HUDEP-2 (cell line): ENCODE data around the gene REV3L.
A peak's percentile ranks its signal among the peaks of the same experiment; 100 is the strongest.
"Not testable (repeated sequence)": the region's sequence is repeated elsewhere in the genome, so short reads cannot be mapped to it uniquely, and the experiment has no call there.

Experiments
- DNase-seq, 76 experiments: peaks; one replicate each; lab custom pipeline; 2025; ENCODE audit not compliant: unreplicated experiment in 76 of 76; lab: John Stamatoyannopoulos, UW

The REV3L gene

DNA sequence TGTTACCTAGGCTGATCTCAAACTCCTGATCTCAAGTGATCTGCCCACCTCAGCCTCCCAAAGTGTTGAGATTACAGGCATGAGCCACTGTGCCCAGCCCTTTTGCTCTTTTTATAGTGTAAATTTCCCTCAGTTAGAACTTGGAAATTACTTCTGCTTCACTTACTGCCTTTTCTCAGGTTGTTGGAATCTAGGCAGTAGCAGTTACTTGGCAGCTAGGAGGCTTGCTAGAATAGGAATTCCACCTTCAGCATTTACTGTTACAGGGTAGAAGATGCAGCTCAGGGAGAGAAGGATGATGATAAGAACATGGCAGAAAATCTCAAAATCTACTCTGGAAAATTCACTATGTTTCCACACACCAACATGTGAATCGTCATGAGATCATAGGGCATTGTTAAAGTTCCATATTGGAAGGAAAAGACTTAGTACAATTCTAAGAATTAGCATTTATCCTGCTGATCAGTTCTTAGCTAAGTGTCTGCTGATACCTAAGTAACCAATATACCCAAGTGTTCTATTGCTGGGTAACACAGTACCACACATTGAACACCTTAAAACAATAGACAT lies 213.5 kb downstream of the REV3L start:
- DNase-seq, result no peak

DNA sequence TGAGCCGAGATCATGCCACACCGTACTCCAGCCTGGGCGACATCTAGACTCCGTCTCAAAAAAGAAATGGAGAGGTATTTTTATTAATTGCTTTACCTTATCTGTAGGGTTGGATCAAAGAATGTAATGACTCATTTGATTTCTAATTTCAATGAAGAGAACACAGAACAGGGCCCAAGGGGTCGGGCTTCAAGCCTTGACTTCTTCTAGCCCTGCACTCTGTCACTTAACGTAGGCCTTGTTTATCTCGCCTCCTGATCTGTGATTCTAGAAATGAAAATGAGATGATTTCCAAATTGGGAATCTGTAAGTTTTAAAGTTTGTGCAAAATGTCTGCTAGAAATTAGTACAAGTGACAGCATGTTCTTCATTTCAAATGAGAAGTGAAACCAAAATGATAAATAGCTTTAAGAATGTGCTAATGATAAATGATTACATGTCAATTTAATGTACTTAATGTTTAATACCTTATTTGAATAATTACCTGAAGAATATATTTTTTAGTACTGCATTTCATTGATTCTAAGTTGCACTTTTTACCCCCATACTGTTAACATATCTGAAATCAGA lies 215.2 kb downstream of the REV3L start:
- no peak for DNase-seq

DNA sequence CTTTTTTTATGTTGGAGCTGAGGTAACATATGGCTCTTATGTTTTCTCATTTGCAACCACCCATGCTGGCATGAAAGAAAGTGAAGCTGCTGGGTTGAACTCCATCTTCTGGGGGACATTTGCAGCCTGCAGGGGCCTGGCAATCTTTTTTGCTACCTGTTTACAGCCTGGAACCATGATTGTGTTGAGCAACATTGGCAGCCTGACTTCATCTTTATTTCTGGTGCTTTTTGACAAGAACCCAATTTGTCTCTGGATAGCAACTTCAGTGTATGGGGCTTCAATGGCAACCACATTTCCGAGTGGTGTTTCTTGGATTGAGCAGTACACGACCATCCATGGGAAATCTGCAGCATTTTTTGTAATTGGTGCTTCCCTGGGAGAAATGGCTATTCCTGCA lies 216.7 kb downstream of the REV3L start:
- DNase-seq, result peak in 2 of 76 experiments; percentile 12 to 55

DNA sequence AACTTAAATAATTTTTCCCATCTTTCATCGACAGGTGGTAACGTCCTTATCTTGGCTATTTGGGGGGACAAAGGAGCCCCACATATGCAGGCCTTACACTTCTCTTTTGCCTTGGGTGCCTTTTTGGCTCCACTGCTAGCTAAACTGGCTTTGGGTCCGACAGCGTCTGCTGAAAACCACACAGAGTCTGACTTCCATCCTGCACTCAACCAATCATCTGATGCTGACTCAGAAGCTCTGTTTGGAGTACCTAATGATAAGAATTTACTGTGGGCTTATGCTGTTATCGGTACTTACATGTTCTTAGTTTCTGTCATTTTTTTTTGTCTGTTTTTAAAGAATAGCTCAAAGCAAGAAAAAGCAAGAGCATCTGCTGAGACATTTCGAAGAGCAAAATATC lies 217.2 kb downstream of the REV3L start:
- peak in 71 of 76 experiments; percentile 16 to 90 (median 67) for DNase-seq

DNA sequence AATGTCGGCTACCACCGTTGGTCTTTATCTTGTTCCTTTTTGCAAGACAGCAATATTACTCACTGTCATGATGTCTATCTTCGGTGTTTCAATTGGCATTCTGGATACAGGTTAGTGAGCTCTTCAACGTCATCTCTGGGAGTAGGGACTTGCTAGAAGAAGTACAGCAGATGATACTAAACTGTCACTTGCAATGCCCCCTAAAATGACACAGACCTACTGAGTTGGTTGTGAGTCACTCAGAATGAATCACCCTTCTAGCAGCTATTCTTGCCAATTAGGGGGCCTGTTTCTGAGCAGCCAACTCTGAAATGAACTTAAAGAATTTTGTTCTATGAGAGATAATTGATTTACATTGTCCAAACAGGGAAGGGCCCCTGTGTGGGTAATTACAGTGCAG lies 219.2 kb downstream of the REV3L start:
- DNase-seq, result peak in 57 of 76 experiments; percentile 9 to 93 (median 70)

DNA sequence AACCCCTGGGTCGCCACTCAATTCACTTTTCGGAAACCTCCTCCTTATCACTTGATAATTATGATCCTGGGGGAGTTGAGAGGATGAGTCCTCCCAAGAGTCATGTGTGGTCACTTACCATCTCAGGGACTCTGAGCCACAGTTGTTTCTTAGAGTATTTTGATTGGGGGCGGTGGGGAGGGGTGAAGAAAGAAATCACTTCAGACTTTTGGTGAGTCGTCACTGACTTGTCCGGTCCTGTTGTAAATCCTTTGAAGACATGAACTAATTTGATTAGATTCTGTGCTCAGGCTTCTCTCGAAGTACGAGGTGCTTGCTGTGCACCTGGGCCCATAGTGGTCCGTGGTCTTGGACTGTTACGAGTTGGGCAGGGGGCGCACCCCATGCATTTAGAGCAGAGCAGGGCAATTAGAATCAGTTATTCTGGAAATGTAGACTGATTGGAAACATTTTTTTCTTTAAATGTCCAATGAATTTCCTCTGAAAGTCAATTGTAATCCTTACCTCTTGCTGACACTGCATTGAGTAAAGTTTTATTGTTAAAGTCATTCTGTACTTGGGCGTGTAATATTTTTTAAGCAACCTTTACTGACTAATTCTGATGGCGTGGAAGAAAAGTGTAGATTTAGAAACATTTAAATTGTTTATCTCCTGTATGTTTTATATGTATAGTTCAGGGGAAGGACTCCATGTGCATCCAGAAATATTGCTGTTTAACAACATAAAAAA lies 222.3 kb downstream of the REV3L start:
- DNase-seq, result peak in 6 of 76 experiments; percentile 12 to 29 (median 26)

DNA sequence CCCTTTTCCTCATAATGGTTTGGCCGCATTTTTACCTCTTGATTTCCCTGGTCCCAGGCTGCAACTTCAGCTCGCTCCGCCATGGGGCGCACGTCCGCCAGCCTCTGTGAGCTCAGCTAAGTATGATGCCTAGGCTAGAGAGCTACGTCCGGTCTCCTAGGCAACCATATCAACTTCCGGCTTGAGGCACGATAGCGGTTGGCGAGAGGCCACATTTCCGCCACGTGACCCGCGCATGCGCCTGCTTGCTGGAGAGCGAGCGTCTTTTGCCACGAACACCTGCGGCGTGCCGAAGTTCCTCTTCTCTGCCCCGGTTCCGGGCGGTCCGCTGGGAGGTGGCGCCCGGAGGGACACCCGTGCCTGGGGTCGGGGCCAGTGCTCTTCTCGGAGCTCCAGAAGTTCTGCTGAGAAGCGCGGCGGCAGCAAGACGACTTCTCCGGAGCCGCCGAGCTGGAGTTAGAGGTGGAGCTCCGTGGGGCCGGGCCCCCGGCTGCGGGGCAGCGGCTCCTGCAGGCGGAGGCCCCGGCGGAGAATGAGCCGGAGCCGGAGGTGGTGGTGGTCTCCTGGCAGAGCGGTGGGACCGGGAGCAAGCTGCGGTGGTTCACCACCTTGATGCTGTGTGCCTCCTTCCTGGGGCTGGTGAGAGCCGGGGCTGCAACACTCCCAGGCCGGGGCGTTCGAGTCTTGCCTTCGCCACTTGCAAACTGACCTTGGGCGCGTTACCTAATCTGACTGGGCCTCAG lies 223.8 kb downstream of the REV3L start:
- peak; percentile 84 to 100 (median 99) for DNase-seq

DNA sequence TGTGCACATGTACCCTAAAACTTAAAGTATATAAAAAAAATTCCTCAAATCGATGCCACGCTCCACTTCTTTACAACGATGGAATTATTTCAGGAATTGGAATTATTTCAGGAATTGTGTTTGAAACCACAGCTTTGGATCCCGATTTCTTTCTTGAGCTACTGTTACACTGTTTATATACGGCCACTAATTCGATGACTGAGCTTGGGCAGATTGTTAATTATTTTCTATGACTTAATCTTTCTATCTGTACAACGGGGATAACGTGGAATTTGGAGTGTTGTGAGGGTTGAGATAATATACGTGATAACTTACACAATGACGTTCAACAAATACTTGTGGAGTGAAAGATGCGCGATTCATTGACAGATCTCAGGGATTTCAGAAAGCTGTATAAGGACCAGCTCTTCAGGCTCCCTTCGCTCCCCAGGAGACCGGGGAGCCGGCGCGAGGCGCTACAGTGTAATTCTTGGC lies 224.4 kb downstream of the REV3L start:
- no peak for DNase-seq

DNA sequence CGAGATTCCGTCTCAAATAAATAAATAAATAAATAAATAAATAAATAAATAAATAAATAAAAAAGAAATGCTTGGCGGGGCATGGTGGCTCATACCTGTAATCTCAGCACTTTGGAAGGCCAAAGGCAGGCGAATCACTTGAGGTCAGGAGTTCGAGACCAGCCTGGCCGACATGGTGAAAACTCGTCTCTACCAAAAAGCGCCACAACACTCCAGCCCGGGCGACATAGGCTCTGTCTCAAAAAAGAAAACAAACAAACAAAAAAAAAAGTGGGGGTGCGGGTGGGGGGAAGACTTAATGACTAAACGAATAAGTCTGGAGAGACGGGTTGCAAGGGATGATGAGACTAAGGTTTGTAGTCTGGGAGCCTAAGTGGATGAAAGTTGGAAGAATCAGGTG lies 225.0 kb downstream of the REV3L start:
- no peak for DNase-seq

DNA sequence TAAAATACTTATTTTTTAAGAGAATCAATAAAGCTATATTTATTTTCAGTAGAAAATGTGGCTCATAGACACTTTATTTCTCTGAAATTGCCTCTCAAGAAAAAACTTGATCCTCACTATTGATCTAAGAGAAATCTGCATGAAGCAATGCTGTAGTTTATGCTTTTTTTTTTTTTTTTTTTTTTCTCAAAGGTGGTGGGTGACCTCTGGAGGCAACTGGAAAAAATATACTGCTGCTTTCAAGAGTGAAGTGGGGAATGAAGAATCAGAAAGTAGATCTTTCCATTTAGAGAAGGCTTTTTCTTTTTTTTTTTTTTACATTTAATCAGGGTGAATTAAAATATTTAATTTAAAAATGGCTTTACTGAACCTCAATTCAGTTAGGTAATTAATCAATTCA lies 226.4 kb downstream of the REV3L start:
- DNase-seq, result no peak

DNA sequence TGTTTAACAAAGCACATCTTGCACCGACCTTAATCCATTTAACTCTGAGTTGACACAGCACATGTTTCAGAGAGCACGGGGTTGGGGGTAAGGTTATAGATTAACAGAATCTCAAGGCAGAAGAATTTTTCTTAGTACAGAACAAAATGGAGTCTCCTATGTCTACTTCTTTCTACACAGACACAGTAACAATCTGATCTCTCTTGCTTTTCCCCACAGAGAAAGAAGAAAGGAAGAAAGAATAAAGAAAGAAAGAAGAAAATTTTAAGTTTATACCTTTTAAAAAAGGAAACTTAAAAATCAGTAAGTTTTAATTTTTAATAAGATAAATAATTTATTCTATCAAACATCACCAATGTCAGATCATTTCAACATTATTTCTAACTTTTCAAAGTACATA lies 227.2 kb downstream of the REV3L start:
- not testable (repeated sequence) for DNase-seq

DNA sequence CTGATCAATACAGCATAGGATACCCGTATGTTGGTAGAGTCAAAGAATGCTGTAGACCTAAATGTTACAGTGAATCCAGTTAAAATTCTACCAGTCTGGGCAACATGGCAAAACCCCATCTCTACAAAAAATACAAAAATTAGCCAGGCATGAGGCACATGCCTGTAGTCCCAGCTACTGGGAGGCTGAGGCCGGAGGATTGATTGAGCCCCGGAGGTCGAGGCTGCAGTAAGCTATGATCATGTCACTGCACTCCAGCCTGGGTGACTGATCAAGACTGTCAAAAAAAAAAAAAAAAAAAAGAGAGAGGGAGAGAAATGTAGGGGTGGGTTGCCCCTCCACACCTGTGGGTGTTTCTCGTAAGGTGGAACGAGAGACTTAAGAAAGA lies 228.2 kb downstream of the REV3L start:
- no peak for DNase-seq

DNA sequence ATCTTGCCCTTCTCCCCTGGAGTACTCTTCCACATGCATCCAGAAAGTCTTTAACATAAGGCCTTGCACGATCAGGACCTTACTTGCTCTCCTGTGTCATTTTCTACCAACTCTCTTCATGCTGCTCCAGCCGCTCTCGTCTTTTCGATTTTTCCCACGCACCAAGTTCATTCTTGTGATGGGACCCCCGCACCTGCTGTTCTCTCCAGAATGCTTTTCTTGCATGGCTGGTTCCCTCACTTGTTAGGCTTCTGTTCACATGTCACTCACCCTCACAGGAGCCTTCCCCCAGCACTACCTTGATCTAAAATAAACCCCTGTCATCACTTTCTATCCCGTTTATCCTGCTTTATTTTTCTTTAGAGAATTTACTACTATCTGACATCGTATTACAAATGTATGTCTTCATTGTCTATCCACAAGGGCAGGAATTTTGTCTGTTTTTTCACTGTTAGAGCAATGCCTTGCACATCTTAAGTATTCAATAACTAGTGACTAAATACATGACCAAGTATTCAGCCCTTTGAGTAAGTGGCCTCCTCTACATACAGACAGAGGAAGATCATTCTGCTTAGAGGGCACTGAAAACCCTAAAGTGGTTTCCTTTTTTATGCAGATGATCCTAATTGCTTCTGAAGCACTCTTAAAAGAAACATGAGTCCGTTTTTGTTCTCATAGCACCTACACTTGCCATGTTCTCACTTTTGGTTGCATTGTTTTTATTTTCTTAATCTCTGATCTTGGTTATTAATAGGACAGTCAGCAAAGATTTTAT lies 228.8 kb downstream of the REV3L start:
- DNase-seq, result no peak

DNA sequence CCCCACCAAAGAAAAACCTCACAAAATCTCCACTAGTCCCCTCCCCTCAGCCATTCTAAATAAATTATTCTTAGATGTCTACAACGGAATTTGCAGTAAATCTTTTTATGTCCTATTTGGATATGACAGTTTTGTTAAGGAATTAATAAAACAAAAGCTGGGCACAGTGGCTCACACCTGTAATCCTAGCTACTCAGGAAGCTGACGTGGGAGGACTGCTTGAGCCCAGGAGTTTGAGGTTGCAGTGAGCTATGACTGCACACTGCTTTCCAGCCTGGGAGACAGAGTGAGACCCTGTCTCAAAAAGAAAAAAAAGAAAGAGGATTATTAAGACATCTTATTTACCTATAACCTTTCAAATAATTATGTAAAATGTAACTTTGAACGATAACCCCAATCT lies 230.3 kb downstream of the REV3L start:
- no peak for DNase-seq

DNA sequence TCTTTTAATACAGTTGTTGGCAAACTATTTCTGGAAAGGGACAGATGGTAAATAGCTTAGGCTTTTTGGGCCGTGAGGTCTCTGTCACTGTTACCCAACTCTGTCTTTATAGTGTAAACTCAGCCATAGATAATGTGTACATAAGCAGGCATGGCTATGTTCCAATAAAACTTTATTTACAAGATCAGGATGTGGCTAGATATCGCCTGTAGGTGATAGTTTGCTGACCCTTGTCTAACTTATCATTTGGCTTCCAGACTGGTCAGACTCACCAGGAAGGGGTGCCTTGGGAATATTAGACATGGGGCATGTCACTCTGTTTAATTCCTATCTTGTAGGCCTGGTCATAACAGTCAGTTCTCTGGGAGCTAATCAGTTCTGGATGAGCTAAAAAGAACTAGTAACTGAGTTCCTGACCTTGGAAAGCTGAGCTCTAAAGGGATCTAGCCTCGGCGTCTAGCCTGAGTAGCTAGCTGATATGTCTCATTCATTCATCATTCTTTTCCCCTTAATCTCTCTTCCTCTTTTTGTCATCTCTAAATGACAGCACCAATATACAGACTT lies 232.1 kb downstream of the REV3L start:
- DNase-seq, result peak in 1 of 76 experiments; percentile 12
